Measurements from ENCODE around the gene PCAT7. TPM values are rescaled to one million over a fixed set of nuclear protein-coding genes. Genes with fewer than 3 reads are reported as not detected.

PCAT7 gene
- polyA plus RNA-seq, 1 donor (not counting 4 experiments of a cell fraction or from before 2014, with no cell fraction given): not detected

- DNase-seq (ENCODE audit: low read depth, low spot score): no peak
- Histone ChIP-seq H3K36me3 (ENCODE audit: control insufficient read depth in 2 of 2, extremely low read depth in 1 of 2, insufficient read depth in 2 of 2, low read length in 2 of 2) (no peaks in the 10 kb centered on the region), H3K9me1 (ENCODE audit: control insufficient read depth, extremely low read depth, insufficient read depth, low read length) (no peaks in the 10 kb centered on the region), H3K79me2 (ENCODE audit: control insufficient read depth, insufficient read depth, low read length) (no peaks in the 10 kb centered on the region), H3K4me1 (ENCODE audit: control insufficient read depth, extremely low read depth, insufficient read depth, low read length) (no peaks in the 10 kb centered on the region), H3K4me3 (ENCODE audit: control insufficient read depth in 2 of 3, extremely low read depth in 1 of 3, insufficient read depth in 2 of 3, low read depth in 1 of 3, low read length in 3 of 3) (no peak overlapping the region), H3K4me2 (ENCODE audit: control insufficient read depth, extremely low read depth, insufficient read depth, low read depth, low read length) (no peak overlapping the region), H3K9me3 (ENCODE audit: control insufficient read depth, low read depth, low read length) (no peaks in the 10 kb centered on the region), H2AFZ (ENCODE audit: control insufficient read depth, low read length) (no peak overlapping the region), H3K27me3 (ENCODE audit: control insufficient read depth, extremely low read depth, insufficient read depth, low read length) (no peaks in the 10 kb centered on the region), H4K20me1 (ENCODE audit: control insufficient read depth, extremely low read depth, insufficient read depth, low read length) (no peaks in the 10 kb centered on the region), H3K9ac (ENCODE audit: control insufficient read depth, extremely low read depth, insufficient read depth, low read length) (no peak overlapping the region), H3K27ac (ENCODE audit: control insufficient read depth, insufficient read depth, low read length) (no peak overlapping the region)
- TF ChIP-seq EZH2 (IDR thresholded peaks at IDR 0.05; ENCODE audit: low read length) (no peak), CTCF (optimal IDR thresholded peaks at IDR 0.05 in 1 of 3, IDR thresholded peaks at IDR 0.05 in 1 of 3, conservative IDR thresholded peaks at IDR 0.05 in 1 of 3; ENCODE audit: extremely low read depth in 1 of 3, insufficient read depth in 2 of 3, low read length in 3 of 3) (no peak)
- FAIRE-seq: no peak
- dilution Hi-C loops (cut with MboI; ENCODE audit: extremely low pct_ligation_motif_present, low sequenced_read_pairs): no loop called here
Measured at GRCh38 chr9:94533601-94534000, 21.3 kb upstream of the PCAT7 start.

- dilution Hi-C loops (cut with MboI; ENCODE audit: extremely low pct_ligation_motif_present, low sequenced_read_pairs): no loop called here
- no peaks in the 10 kb centered on the region for H3K9me3 ChIP-seq (ENCODE audit: control insufficient read depth, low read depth, low read length)
- H3K9me1 ChIP-seq (ENCODE audit: control insufficient read depth, extremely low read depth, insufficient read depth, low read length): no peaks in the 10 kb centered on the region
- no peak overlapping the region for H3K27ac ChIP-seq (ENCODE audit: control insufficient read depth, insufficient read depth, low read length)
- DNase-seq (ENCODE audit: low read depth, low spot score) (no peak), FAIRE-seq (no peak)
- H3K9ac ChIP-seq (ENCODE audit: control insufficient read depth, extremely low read depth, insufficient read depth, low read length): no peak overlapping the region
- TF ChIP-seq CTCF (optimal IDR thresholded peaks at IDR 0.05 in 1 of 3, IDR thresholded peaks at IDR 0.05 in 1 of 3, conservative IDR thresholded peaks at IDR 0.05 in 1 of 3; ENCODE audit: extremely low read depth in 1 of 3, insufficient read depth in 2 of 3, low read length in 3 of 3) (no peak), EZH2 (IDR thresholded peaks at IDR 0.05; ENCODE audit: low read length) (no peak)
- H3K4me1 ChIP-seq (ENCODE audit: control insufficient read depth, extremely low read depth, insufficient read depth, low read length): no peaks in the 10 kb centered on the region
- no peak overlapping the region for H2AFZ ChIP-seq (ENCODE audit: control insufficient read depth, low read length)
- H3K79me2 ChIP-seq (ENCODE audit: control insufficient read depth, insufficient read depth, low read length): no peaks in the 10 kb centered on the region
- no peaks in the 10 kb centered on the region for H4K20me1 ChIP-seq (ENCODE audit: control insufficient read depth, extremely low read depth, insufficient read depth, low read length)
- no peak overlapping the region for H3K4me3 ChIP-seq (ENCODE audit: control insufficient read depth in 2 of 3, extremely low read depth in 1 of 3, insufficient read depth in 2 of 3, low read depth in 1 of 3, low read length in 3 of 3)
- H3K4me2 ChIP-seq (ENCODE audit: control insufficient read depth, extremely low read depth, insufficient read depth, low read depth, low read length): no peak overlapping the region
- no peaks in the 10 kb centered on the region for H3K36me3 ChIP-seq (ENCODE audit: control insufficient read depth in 2 of 2, extremely low read depth in 1 of 2, insufficient read depth in 2 of 2, low read length in 2 of 2)
- no peaks in the 10 kb centered on the region for H3K27me3 ChIP-seq (ENCODE audit: control insufficient read depth, extremely low read depth, insufficient read depth, low read length)
Measured at GRCh38 chr9:94534901-94535300, 20.0 kb upstream of the PCAT7 start.

Data from keratinocyte (primary cell).